VCaP (cell line): ENCODE data around the gene ORM1.

Experiments
- H3K27ac ChIP-seq: fragments of 450-650 bp; 2 replicates; pipeline ENCODE4 v1.5.1; 2017
- CTCF ChIP-seq: fragments of 450-650 bp; conservative IDR thresholded peaks from 2 replicates; pipeline ENCODE4 v1.5.1; 2017; ENCODE audit warnings: mild to moderate bottlenecking, moderate library complexity

The ORM1 gene

GRCh38 chr9:114348906-114349482, 26.1 kb downstream of the ORM1 start:
- no peak overlapping the region for H3K27ac ChIP-seq
- no peak for TF ChIP-seq CTCF

DNA sequence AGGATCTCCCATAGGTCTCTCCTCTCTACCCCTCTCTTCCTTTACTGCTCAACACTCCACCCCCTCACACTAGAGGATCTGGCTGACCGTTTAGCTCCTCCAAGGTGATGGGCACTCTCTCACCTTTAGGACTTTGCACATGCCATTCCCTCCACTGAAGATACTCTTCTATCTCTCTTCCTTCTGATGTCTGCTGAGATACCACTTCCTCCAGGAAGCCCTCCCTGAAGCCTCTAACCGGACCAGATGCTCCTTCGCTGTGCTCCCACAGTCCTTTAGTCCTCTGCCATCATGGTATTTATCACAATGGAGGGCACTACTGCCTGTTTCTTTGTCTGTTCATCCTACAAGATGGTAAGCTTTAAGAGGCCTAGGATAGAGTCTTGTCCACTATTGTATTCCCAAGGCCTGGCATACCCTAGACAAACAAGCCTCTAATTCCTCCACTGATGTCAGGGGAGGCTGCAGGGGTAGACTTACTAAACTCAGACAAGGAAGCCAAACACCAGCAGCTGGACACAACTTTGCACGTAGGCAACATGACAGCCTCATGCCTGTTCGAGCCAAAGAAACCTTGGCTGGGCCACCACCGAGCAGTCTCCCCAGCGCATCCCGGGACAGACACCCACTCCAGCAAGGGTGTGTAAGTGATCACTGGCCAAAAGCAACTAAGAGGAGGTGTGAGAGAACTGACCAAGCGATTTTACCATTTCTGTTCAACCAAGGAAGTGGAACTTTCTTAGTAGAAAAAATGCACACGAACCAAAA, 27.0 kb downstream of the ORM1 start:
- TF ChIP-seq CTCF: no peak
- H3K27ac ChIP-seq: no peak overlapping the region

DNA sequence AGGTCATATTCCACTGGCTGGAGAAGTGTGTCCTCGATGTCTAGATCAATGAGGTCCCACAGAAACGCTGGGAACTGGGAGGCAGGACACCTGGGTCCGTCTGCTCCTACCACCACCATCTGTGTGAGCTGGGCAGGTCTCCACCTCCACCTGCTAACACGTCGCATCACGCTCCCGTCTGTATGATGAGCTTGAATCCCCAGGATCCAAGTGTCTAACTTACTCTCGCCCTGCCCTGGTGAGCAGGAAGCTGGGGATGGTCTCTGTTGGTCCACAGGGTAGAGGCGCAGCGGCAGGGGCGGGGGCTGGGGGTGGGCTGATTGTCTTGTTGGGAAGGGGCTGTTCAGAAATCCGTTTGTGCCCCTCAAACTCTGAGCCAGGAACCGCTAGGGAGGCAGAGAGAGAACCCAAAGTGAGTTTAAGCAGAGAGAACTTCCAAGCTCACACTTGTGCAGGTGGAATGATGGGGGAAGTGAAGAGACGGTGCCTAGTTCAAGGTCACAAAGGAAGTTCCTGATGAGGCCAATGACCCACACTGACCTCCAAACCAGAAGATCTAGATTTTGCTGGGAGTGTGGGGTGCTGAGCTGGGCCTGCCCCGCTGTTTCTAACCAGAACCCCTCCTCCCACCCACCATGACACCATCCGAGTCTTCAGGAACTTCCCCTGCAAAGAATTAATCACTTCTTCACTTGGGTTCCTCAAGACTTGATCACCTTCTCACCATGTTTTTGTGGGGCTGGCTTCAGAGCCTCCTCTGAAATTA, 27.9 kb downstream of the ORM1 start:
- no peak for TF ChIP-seq CTCF
- H3K27ac ChIP-seq: no peak overlapping the region

GRCh38 chr9:114351932-114352331, 29.0 kb downstream of the ORM1 start:
- no peak for TF ChIP-seq CTCF
- no peak overlapping the region for H3K27ac ChIP-seq

- H3K27ac ChIP-seq: no peak overlapping the region
- no peak for TF ChIP-seq CTCF
Observed at GRCh38 chr9:114355821-114356220, 32.9 kb downstream of the ORM1 start.

- no peak for TF ChIP-seq CTCF
Observed at GRCh38 chr9:114356792-114357191, 33.9 kb downstream of the ORM1 start.

GRCh38 chr9:114357360-114357759, 34.5 kb downstream of the ORM1 start:
- TF ChIP-seq CTCF: no peak

More at GRCh38 chr9:114356792-114357191, 33.9 kb downstream of the ORM1 start:
- H3K27ac ChIP-seq: no peak overlapping the region

More at GRCh38 chr9:114357360-114357759, 34.5 kb downstream of the ORM1 start:
- H3K27ac ChIP-seq: no peak overlapping the region
